Measurements from ENCODE around the gene BACH1. TPM values are rescaled to one million over a fixed set of nuclear protein-coding genes. Genes with fewer than 3 reads are reported as not detected.

Gene BACH1
- total RNA-seq, 4 donors from 2014 or later = 35.0 to 101 (median 49.8) TPM

- no peak for DNase-seq (ENCODE audit: low spot score)
- no peak for TF ChIP-seq CTCF (IDR thresholded peaks at IDR 0.05)
- ATAC-seq (ENCODE audit: low FRiP score) = no peak
Observed at GRCh38 chr21:29359718-29360117, 61.0 kb downstream of the BACH1 start.

- ATAC-seq (ENCODE audit: low FRiP score) (no peak), DNase-seq (ENCODE audit: low spot score) (no peak)
- TF ChIP-seq CTCF (IDR thresholded peaks at IDR 0.05) = no peak
Observed at GRCh38 chr21:29360799-29361765, 62.4 kb downstream of the BACH1 start.

- no peak for TF ChIP-seq CTCF (IDR thresholded peaks at IDR 0.05)
- DNase-seq (ENCODE audit: low spot score) (no peak), ATAC-seq (ENCODE audit: low FRiP score) (no peak)
Observed at GRCh38 chr21:29362758-29363157, 64.0 kb downstream of the BACH1 start.

- no peak for TF ChIP-seq CTCF (IDR thresholded peaks at IDR 0.05)
- no peak for ATAC-seq (ENCODE audit: low FRiP score)
Observed at GRCh38 chr21:29365661-29366265, 67.0 kb downstream of the BACH1 start.

GRCh38 chr21:29366532-29366931, 67.8 kb downstream of the BACH1 start:
- no peak for ATAC-seq (ENCODE audit: low FRiP score)
- no peak for TF ChIP-seq CTCF (IDR thresholded peaks at IDR 0.05)
- no peak for DNase-seq (ENCODE audit: low spot score)

More at GRCh38 chr21:29365661-29366265, 67.0 kb downstream of the BACH1 start:
- DNase-seq (ENCODE audit: low spot score) = no peak

- DNase-seq (ENCODE audit: low spot score) = no peak
Observed at GRCh38 chr21:29367335-29367734, 68.6 kb downstream of the BACH1 start.

More at GRCh38 chr21:29367335-29367734, 68.6 kb downstream of the BACH1 start:
- no peak for ATAC-seq (ENCODE audit: low FRiP score)
- no peak for TF ChIP-seq CTCF (IDR thresholded peaks at IDR 0.05)

Data from omental fat pad (tissue), 4 donors.